Measurements from ENCODE around the gene ANKDD1B.
A peak's percentile ranks its signal among the peaks of the same experiment; 100 is the strongest.

Gene ANKDD1B

DNA sequence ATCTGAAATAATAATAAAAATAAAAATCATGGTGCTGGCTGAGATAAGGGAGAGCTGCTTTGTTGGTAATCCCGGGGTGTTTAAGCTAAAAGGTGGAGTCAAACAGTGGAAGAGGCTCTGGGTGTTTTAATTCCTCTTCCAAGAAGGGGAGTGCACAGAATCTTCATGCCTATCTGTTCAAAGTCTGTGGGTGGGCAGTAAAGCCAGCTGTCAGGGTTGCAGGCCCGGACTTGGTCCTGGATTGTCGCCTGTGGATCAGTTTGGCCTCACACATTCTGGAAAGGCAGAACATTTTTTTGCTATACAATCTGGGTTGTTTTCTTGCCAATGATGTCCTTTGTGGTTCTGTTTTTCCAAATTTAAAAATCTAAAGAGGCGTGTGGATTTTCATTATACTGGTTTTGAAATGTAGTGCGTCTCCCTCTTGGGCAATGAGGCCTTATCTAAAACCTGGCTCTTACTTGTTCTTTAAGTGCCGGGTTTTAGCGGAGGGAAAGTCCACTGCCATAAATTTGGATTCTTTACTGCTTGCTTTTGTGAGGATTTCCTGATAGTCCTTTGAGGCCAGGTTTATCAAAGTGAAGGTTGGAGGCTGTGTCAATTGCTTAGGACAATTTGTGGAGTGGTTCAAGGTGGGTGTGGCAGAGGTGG lies 5.8 kb downstream of the ANKDD1B start:
- no peak for DNase-seq

DNA sequence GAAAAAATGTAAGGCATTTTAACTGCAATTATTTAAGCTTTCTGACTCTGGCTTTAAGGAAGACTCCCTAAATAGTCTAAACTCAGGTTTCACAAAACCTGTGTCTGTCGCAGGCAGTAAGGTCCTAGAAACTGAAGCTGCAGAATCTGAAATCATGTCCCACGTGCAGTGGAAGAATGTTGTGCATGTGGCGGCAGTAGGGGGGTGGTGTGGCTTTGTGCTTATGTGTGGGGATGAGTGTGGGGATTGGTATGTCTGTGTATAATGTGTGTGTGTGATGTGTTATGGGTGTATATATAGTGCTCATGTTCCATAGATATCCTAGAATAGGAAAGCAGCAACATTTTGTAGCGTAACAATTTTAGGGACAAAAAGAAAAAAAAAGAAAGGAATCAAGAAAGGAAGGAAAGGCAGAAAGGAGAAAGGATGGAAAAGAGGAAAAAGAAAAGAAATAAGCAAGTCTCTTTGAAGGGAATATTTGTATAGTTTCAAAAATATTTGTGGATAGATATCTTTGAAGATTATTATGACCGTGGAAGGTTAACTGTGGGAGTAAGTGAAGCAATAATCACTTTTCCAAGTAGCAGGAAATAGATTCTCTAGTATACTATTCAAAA lies 6.6 kb downstream of the ANKDD1B start:
- DNase-seq: no peak

DNA sequence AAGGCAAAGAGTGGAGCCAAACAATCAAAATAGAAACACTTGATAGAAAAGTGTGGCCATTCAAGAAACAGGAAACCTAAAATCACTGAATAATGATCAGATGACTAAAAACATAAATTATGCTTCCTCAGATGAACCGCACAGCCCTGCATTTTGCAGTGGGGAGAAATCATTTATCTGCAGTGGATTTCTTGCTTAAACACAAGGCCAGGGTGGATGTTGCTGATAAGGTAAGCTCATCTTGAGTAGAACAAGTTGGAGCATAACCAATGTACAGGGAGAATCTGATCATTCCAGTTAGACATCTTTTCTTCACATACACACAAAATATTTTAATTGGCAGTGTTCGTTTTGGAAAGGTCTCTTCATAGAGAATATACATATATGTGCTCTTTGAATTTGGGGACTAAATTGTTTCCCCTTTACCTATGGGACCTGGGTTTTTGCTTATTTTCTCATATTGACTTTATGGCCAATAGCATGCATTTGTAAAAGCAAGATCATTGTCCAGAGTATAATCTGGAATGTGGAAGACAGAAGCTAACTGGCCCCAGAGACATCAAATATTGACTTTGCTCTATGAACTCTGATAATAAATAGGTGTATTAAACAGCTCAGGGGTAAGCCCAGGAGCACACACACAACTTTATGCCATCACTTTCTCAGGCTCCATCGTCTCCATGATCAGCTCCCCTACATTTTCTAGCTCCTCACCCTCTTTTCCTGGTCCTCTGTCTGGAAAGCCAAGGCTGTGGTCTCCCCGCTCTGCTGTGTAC lies 9.1 kb downstream of the ANKDD1B start:
- DNase-seq: no peak

DNA sequence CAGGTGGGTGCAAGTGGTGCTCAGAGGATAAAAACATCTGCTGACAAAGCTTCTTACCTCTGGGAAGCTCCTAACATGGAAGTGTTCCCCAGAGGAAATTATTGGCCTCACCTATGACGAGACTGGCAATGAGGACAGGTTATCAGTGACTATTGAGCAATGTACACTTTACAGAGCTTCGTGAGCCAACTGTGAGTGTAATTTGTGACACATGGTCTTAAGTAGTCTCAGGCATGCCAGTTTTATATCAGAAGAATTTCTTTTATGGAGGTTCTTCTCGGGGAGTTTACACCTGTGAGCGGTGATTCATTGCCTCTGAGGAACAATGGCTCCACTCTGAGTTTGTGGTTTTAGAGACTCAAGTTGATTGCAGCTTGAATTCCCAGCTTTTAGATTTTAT lies 11.3 kb downstream of the ANKDD1B start:
- no peak for DNase-seq

DNA sequence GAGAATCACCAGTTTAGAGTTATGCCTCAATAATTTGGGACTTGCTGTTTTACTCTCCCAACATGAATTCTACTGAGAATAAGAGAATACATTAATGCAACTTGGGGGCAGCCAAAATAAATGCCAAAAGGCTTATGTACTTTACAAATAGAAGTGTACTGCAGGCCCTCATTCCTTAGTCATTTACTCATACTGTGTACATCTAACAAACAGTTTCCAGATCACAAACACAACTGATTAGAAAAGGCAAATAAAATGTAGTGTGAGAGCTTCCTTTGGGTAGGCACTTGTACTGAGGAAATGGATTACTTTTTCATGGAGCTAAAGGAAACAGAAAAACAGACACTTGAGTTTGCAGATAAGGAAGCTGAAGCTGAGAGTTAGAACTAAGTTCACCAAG lies 12.6 kb downstream of the ANKDD1B start:
- DNase-seq: no peak

DNA sequence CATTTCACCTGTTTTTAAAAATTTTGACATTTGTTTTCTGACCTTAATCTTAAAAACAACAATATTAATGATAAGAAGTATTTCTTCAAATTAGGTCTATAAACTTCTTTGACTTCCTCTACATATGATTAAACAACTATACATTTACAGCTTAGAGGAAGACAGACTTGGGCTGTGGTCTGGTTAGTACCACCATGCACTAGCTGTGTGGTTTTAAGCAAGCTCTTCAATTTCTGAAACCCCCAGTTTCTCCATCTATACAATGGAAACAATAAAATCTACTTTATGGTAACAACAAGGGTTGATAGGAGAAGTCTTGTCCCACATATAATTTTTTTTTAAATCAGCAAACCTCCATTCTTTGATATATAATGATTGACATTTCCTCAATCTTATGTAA lies 15.7 kb downstream of the ANKDD1B start:
- no peak for DNase-seq

DNA sequence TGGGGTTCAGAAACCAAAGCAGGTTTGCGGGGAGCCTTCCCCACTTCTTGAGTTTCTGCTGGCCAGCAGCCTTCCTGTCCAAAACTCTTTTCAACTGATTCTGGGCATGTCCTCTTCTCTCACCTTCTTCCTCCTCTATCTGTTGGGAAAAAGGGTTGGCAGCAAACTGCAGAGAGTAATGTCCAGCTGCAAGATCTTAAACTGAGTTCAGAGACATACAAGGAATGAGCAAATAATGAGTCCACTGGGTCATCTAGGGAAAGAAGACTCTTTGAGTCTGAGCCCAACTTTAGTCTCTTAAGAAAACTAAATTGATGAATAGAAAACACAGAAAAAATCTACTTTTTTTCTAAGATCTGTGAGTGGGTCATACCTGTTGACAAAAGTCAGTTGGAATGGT lies 16.5 kb downstream of the ANKDD1B start:
- DNase-seq: no peak

DNA sequence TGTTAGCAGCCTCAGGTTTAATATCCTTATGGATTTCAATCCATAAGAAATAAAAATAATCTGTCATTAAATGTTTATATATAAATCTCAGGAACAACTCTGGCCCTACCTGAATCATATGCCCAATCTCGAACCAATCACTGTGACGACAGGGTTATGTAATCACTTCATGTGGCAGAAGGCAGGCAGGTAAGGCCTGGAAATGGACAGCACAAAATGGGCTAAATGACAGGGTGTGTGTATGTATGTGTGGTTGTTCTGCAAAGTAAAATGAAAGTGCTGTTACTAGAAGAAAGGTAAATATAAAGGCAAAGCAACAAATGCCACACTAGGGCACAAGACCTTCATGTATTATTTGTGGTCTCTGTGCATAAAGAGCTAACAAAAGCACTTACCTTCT lies 19.6 kb downstream of the ANKDD1B start:
- DNase-seq: no peak

DNA sequence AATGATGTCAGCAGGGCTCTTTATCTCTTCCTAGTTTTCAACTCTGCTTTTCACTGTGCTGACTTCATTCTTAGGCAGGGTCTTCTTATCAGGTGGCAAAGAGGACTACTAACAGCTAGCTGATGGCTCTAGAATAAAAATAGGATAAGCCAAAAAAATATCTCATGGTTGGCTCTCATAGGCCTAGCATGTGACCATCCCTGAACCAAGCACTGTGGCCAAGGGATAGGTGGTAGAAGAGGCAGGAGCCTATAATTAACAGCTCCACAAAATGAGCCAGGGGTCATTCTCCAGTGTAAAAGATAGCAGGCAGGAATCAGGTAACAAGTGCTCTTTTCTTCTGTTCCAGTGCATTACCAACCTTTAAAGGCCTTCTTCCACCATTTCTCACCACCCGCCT lies 21.1 kb downstream of the ANKDD1B start:
- DNase-seq: no peak

DNA sequence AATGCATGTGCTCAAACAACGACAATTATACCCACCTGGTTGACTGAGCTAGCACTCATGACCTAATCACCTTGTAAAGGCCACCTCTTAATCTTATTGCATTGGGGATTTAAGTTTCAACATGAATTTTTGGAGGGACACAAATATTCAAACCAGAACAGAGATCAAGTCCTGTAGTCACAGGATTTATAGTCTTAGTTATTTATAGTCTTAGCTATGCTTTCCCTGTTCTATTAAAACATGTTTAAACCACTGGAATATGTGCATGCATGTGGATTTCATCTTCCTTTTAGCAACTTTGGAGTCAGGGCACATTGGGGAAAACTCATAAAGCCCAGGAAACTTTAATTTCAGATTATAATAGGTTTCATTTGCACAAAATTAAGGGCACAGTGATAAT lies 26.7 kb downstream of the ANKDD1B start:
- DNase-seq: no peak

DNA sequence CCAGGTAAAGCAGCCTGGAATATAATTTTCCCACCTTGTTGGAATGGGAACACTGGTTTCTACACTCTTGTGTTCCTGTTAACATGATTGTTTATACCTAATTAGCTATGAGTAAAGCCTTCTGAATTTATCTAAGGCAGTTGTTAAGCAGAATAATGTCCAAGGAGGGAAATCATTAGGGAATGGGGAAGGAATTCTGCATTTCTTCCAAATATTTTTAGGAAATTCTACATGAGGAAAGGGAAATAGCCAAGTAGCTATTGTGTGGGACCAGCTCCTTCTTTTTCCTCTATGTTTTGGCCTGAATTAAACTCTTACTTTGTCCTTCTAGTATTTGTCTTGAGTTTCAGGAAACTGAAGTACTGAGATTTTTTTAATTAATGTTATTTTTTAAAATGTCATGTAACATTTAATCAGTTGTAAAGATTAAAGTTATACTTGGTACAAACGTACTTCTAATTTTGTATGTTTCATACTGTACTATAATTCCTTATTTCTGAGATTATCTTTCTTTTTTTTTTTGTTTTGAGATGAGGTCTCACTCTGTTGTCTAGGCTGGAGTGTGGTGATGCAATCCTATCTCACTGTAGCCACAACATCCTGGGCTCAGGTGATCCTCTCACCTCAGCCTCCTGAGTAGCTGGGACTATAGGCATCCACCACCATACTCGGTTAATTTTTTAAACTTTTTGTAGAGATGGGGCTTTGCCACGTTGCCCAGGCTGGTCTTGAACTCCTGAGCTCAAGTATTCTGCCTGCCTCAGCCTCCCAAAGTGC lies 28.5 kb downstream of the ANKDD1B start:
- no peak for DNase-seq

DNA sequence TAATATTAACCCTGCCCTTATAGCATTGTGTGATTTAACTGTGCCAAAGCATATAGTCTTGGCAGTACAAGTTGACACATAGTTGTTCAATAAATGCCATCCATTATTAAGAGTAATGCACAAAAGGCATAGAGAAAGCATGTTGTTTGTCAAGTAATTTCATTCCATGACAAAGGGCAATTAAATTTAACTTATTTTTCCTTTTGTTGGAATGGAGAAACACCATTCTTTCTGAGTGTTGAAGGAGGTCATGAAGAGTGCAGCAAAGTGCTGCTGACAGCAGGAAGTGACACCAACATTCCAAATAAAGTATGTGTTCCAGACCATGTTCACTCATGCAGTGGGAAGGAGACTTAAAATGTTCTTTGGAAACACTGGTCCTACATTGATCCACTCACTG lies 29.1 kb downstream of the ANKDD1B start:
- no peak for DNase-seq

DNA sequence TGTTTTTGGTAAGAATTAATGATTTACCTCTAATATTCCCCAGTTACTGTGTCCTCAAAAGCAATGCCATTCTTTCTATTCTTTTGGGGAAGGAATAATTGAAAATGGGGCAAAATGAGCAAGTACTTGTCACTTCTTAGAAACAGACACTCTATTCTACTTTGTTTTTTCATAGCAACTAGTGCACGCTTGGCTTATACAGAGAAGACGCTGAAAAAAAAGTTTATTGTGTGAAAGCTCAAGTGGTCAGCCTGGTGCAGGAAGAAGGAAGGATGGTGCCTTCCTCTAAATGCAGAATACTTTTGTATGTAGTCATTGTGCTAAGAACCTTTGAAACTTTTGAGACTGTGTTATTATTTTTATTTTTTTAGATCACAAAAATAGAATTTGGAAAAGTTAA lies 29.6 kb downstream of the ANKDD1B start:
- DNase-seq: no peak

DNA sequence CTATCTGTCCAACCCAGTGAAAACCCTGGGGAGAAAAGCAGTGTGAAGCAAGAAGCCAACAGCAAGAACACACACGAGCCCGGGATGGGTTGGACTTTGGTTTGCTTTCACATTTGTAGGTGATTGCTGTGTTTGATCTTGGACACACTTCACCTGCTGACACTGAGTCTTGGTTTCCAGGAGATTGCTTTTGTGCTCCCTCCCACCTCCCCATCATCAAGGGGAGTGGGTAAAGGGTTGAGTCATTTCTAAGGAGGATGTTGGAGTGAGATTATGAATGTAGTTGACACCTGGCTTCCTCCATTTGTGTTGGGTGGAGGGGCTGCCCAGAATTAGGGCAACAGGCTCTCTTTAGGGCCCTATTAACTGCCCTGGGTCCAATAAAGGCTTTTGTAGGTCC lies 37.5 kb downstream of the ANKDD1B start:
- DNase-seq: no peak

DNA sequence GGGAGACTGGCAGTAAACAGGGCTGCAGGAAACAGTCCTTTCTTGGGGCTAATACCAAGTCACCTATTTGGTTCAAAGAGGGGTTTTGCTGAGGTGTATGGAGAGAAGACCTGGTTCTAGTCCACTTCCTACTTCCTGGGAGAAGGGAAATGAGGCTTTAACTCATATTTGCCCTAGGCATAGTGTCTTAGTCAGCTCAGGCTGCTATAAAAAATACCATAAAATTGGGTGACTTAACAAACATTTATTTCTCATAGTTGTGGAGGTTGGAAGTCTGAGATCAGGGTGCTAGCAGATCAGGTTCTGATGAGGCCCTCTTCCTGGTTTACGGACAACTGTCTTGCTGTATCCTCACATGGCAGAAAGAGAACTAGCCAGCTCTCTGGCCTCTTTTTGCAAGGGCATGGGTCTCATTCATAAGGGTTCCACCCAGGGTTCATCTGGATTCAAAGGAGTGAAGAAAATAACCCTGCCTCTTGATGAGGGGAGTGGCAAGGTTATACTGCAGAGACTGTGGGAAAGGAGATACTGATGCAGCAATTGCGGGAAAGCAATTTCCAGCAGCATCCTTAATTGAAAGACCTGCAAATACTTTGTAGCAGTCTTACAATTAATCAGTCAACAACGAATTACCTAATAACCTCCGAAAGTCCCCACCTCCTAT lies 40.5 kb downstream of the ANKDD1B start:
- no peak for DNase-seq

DNA sequence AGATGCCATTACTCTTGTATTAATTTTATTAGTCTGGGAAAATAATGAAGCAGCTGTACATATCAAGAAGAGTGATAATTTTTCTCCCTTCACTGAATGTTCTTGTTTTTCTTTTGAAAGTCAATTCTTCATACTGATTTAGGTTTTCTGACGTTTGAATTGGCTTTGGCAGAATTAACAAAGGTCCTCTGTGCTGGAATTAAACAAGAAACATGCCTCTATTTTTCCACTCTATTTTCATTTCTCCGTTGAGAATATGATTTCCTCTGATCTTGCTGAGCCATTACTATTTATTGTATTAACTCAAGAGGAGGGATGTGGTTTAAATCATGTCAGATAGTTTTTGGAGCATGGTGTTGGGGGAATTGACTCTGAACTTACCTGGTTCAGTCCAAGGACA lies 42.3 kb downstream of the ANKDD1B start:
- no peak for DNase-seq

DNA sequence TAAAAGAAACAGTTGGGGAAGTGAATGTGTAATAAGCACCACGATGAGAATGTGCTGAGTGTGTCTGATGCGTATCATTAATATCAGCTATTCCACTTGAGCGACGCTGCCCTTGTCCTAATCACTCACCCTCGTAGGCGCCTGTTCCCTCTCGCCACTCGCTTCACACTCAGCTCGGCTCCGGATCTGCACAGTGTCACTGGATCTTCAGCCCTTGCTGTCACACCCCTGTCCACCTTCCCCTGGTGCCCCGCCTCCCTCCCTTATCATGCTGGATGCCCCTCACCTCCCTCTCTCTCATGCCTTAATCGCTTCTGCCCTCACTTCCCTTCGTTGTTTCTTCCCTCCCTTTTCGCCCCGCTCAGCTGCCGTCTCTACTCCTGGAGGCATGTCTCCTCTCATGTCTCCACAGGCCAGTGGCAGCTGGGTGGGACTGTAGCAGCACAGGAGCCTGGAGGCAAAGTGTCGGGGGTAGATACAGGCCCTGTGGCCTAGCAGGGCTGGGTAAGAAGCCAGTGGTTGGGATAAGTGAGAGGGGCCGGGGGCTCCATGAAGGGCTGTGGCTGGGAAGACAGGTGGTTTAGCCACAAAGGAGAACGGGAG lies 43.5 kb downstream of the ANKDD1B start:
- no peak for DNase-seq

DNA sequence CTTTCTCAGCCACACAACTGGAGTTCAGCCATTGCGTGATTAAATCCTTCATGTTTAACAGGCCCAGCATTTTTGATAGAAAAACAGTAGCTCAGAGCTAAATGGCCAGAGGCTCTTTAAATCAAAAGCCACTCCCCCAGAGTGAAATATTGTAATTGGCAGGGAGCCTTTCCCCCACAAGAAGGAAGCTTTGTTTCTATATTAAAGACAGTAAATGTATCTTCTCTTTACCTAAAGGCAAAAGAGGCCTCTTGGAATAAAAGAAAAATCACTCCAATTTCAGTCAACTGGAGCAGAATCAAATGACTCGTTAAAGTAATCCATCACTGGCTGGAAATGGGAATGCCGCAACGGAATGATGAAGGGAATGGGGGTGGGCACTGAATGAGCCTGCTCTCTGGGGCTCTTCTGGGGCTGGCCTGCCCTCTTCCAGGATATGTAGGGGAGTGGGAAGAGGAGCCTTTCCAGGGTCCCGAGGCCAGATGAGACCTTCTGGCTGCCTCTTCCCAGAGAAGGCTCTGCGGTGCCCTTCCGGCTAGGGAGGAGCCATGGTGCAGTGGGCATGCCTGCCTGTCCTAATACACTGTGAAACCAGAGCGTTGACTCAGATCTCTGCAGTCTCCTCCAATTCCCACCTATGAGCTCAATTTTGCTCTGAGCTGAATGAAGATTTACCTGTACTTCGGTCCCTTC lies 45.2 kb downstream of the ANKDD1B start:
- DNase-seq: peak; percentile 14

DNA sequence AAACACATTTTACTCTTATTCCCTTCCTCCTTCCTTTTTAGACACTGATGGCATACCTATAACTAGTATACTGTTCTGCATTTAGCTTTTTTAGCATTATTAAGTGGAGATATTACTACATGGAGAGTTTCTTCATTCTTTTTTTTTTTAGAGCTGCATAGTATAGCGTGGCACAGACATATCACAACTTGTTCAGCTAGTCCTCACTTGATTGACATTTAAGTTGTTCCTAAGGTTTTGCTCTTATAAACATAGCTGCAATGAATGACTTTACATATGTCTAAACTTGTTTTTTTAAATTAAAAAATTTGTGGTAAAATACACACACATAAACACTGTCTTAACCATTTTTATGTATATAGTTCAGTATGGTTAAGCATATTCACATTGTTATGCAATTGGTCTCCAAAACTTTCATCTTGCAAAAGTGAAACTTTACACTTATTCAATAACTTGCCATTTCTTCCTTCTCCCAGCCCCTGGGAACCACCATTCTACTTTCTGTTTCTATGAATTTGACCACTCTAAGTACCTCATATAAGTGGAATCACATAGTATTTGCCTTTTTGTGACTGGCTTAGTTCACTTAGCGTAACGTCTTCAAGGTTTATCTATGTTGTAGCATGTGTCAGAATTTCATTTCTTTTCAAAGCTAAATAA lies 48.7 kb downstream of the ANKDD1B start:
- DNase-seq: peak; percentile 86

DNA sequence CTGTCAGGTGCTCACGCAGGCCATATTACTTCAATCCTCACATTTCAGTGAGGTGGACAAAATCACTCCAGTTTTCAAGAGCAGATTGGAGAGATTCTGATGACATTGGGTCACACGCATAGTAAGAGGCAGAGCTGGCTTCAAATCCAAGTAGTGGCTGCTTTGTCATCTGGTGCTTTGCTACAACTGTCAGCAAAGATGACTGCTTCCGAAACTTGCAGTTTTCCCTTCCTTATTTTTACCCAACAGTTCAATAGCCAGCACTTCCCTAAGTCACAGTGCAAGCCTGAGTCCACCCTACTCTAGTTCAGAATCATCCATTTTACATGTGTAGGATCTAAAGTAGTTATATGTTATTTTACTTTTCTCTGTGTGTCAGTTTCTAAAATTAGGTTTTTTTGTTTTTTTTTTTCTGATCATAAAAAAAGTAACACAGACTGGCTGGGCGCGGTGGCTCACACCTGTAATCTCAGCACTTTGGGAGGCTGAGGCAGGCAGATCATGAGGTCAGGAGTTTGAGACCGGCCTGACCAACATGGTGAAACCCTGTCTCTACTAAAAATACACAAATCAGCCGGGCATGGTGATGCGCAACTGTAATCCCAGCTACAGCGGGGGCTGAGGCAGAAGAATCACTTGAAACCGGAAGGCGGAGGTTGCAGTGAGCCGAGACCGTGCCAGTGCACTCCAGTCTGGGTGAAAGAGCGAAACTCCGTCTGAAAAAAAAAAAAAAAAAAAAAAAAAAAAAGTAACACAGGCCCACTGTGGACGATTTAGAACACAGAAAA lies 49.6 kb downstream of the ANKDD1B start:
- DNase-seq: peak; percentile 94

DNA sequence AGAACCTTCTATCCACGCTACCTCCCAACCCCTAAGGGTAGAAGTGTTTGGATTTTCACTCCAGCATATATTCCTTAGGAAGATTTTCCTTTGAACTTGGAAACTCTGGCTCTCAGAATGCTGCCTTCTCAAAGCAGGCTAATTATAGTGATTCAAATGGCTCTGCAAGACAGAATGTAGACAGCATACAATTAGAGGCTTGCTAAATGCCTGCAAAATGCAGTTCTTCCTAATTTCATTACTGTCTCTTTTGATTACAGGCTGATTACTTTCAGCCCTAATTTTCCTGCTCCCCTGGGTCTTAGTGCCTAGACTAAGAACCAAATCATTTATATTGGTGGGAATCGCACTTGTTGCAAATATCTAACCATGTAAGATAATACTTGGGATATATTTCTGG lies 50.8 kb downstream of the ANKDD1B start:
- no peak for DNase-seq

Data from suppressor macrophage treated with lipopolysaccharide for 4 hours (primary cell).